ENCODE data around the gene PTPRN2.

Gene PTPRN2

GRCh38 chr7:157560258-157560654 is 1027.4 kb downstream of the PTPRN2 start:
- no peak for ATAC-seq (replicated peaks; ENCODE audit: extremely low read depth, poor library complexity, severe bottlenecking)
- Mint-ChIP-seq H3K27ac (ENCODE audit: low read depth) (no peak overlapping the region), H3K4me1 (no peaks in the 10 kb centered on the region), H3K36me3 (ENCODE audit: insufficient read depth) (no peaks in the 10 kb centered on the region), H3K4me3 (no peak overlapping the region), H3K27me3 (no peaks in the 10 kb centered on the region), H3K9me3 (no peaks in the 10 kb centered on the region)
- DNase-seq (ENCODE audit: low spot score in 2 of 2): no peak

- Mint-ChIP-seq H3K4me1 (no peaks in the 10 kb centered on the region), H3K4me3 (no peak overlapping the region), H3K9me3 (no peaks in the 10 kb centered on the region), H3K36me3 (ENCODE audit: insufficient read depth) (no peaks in the 10 kb centered on the region), H3K27me3 (no peaks in the 10 kb centered on the region), H3K27ac (ENCODE audit: low read depth) (no peak overlapping the region)
- DNase-seq (ENCODE audit: low spot score in 2 of 2): no peak
- no peak for ATAC-seq (replicated peaks; ENCODE audit: extremely low read depth, poor library complexity, severe bottlenecking)
Observed at GRCh38 chr7:157559596-157560257, 1027.9 kb downstream of the PTPRN2 start.

GRCh38 chr7:157558875-157559595 is 1028.6 kb downstream of the PTPRN2 start:
- H3K4me3 Mint-ChIP-seq: no peak overlapping the region
- no peaks in the 10 kb centered on the region for H3K36me3 Mint-ChIP-seq (ENCODE audit: insufficient read depth)
- no peaks in the 10 kb centered on the region for H3K9me3 Mint-ChIP-seq
- ATAC-seq (replicated peaks; ENCODE audit: extremely low read depth, poor library complexity, severe bottlenecking): no peak
- no peaks in the 10 kb centered on the region for H3K4me1 Mint-ChIP-seq
- no peak overlapping the region for H3K27ac Mint-ChIP-seq (ENCODE audit: low read depth)
- H3K27me3 Mint-ChIP-seq: no peaks in the 10 kb centered on the region
- DNase-seq (ENCODE audit: low spot score in 2 of 2): no peak

- Mint-ChIP-seq H3K27ac (ENCODE audit: low read depth) (no peak overlapping the region), H3K36me3 (ENCODE audit: insufficient read depth) (no peaks in the 10 kb centered on the region), H3K9me3 (no peaks in the 10 kb centered on the region), H3K4me1 (no peaks in the 10 kb centered on the region), H3K4me3 (no peak overlapping the region), H3K27me3 (no peaks in the 10 kb centered on the region)
- ATAC-seq (replicated peaks; ENCODE audit: extremely low read depth, poor library complexity, severe bottlenecking) (no peak), DNase-seq (ENCODE audit: low spot score in 2 of 2) (no peak)
Observed at GRCh38 chr7:157558516-157558874, 1029.1 kb downstream of the PTPRN2 start.

- no peak for ATAC-seq (replicated peaks; ENCODE audit: extremely low read depth, poor library complexity, severe bottlenecking)
- H3K4me1 Mint-ChIP-seq: no peaks in the 10 kb centered on the region
Observed at GRCh38 chr7:157558061-157558460, 1029.6 kb downstream of the PTPRN2 start.

GRCh38 chr7:157557263-157557662 is 1030.4 kb downstream of the PTPRN2 start:
- Mint-ChIP-seq H3K4me1 (no peaks in the 10 kb centered on the region), H3K9me3 (no peaks in the 10 kb centered on the region), H3K27ac (ENCODE audit: low read depth) (no peak overlapping the region), H3K4me3 (no peak overlapping the region), H3K27me3 (no peaks in the 10 kb centered on the region), H3K36me3 (ENCODE audit: insufficient read depth) (no peaks in the 10 kb centered on the region)
- ATAC-seq (replicated peaks; ENCODE audit: extremely low read depth, poor library complexity, severe bottlenecking): no peak
- DNase-seq (ENCODE audit: low spot score in 2 of 2): no peak

More at GRCh38 chr7:157558061-157558460, 1029.6 kb downstream of the PTPRN2 start:
- Mint-ChIP-seq H3K36me3 (ENCODE audit: insufficient read depth) (no peaks in the 10 kb centered on the region), H3K27me3 (no peaks in the 10 kb centered on the region), H3K9me3 (no peaks in the 10 kb centered on the region), H3K27ac (ENCODE audit: low read depth) (no peak overlapping the region), H3K4me3 (no peak overlapping the region)
- DNase-seq (ENCODE audit: low spot score in 2 of 2): no peak

GRCh38 chr7:157556642-157556944 is 1031.0 kb downstream of the PTPRN2 start:
- H3K9me3 Mint-ChIP-seq: no peaks in the 10 kb centered on the region
- ATAC-seq (replicated peaks; ENCODE audit: extremely low read depth, poor library complexity, severe bottlenecking) (no peak), DNase-seq (ENCODE audit: low spot score in 2 of 2) (no peak)
- H3K36me3 Mint-ChIP-seq (ENCODE audit: insufficient read depth): no peaks in the 10 kb centered on the region
- H3K4me3 Mint-ChIP-seq: no peak overlapping the region
- H3K27me3 Mint-ChIP-seq: no peaks in the 10 kb centered on the region
- H3K27ac Mint-ChIP-seq (ENCODE audit: low read depth): no peak overlapping the region
- H3K4me1 Mint-ChIP-seq: no peaks in the 10 kb centered on the region

- H3K27ac Mint-ChIP-seq (ENCODE audit: low read depth): no peak overlapping the region
- no peak for DNase-seq (ENCODE audit: low spot score in 2 of 2)
- no peaks in the 10 kb centered on the region for H3K9me3 Mint-ChIP-seq
- no peak for ATAC-seq (replicated peaks; ENCODE audit: extremely low read depth, poor library complexity, severe bottlenecking)
- H3K36me3 Mint-ChIP-seq (ENCODE audit: insufficient read depth): peaks cover 1% of the 10 kb centered on the region
- H3K4me3 Mint-ChIP-seq: no peak overlapping the region
- H3K4me1 Mint-ChIP-seq: no peaks in the 10 kb centered on the region
- H3K27me3 Mint-ChIP-seq: no peaks in the 10 kb centered on the region
Observed at GRCh38 chr7:157555944-157556641, 1031.5 kb downstream of the PTPRN2 start.

GRCh38 chr7:157555313-157555712 is 1032.3 kb downstream of the PTPRN2 start:
- H3K4me3 Mint-ChIP-seq: no peak overlapping the region
- DNase-seq (ENCODE audit: low spot score in 2 of 2) (no peak), ATAC-seq (replicated peaks; ENCODE audit: extremely low read depth, poor library complexity, severe bottlenecking) (no peak)
- H3K27me3 Mint-ChIP-seq: no peaks in the 10 kb centered on the region
- no peak overlapping the region for H3K27ac Mint-ChIP-seq (ENCODE audit: low read depth)
- peaks cover 1% of the 10 kb centered on the region for H3K36me3 Mint-ChIP-seq (ENCODE audit: insufficient read depth)
- H3K4me1 Mint-ChIP-seq: no peaks in the 10 kb centered on the region
- H3K9me3 Mint-ChIP-seq: no peaks in the 10 kb centered on the region

GRCh38 chr7:157554393-157555238 is 1033.0 kb downstream of the PTPRN2 start:
- DNase-seq (ENCODE audit: low spot score in 2 of 2) (no peak), ATAC-seq (replicated peaks; ENCODE audit: extremely low read depth, poor library complexity, severe bottlenecking) (no peak)
- no peaks in the 10 kb centered on the region for H3K27me3 Mint-ChIP-seq
- H3K27ac Mint-ChIP-seq (ENCODE audit: low read depth): no peak overlapping the region
- no peaks in the 10 kb centered on the region for H3K9me3 Mint-ChIP-seq
- no peaks in the 10 kb centered on the region for H3K4me1 Mint-ChIP-seq
- H3K36me3 Mint-ChIP-seq (ENCODE audit: insufficient read depth): peaks cover 1% of the 10 kb centered on the region
- no peak overlapping the region for H3K4me3 Mint-ChIP-seq

- Mint-ChIP-seq H3K27me3 (no peaks in the 10 kb centered on the region), H3K4me1 (no peaks in the 10 kb centered on the region), H3K9me3 (no peaks in the 10 kb centered on the region), H3K4me3 (no peak overlapping the region), H3K27ac (ENCODE audit: low read depth) (no peak overlapping the region), H3K36me3 (ENCODE audit: insufficient read depth) (peaks cover 1% of the 10 kb centered on the region)
- no peak for DNase-seq (ENCODE audit: low spot score in 2 of 2)
- ATAC-seq (replicated peaks; ENCODE audit: extremely low read depth, poor library complexity, severe bottlenecking): no peak
Observed at GRCh38 chr7:157553256-157553655, 1034.4 kb downstream of the PTPRN2 start.

- Mint-ChIP-seq H3K27ac (ENCODE audit: low read depth) (no peak overlapping the region), H3K27me3 (no peaks in the 10 kb centered on the region), H3K9me3 (no peaks in the 10 kb centered on the region), H3K36me3 (ENCODE audit: insufficient read depth) (peaks cover 1% of the 10 kb centered on the region), H3K4me3 (no peak overlapping the region), H3K4me1 (no peaks in the 10 kb centered on the region)
- DNase-seq (ENCODE audit: low spot score in 2 of 2) (no peak), ATAC-seq (replicated peaks; ENCODE audit: extremely low read depth, poor library complexity, severe bottlenecking) (no peak)
Observed at GRCh38 chr7:157552295-157552993, 1035.2 kb downstream of the PTPRN2 start.

Data from central memory CD8-positive, alpha-beta T cell (primary cell).